DLD1 (cell line): Measurements from ENCODE around the gene OR14K1.
"Not testable (repeated sequence)": the region's sequence is repeated elsewhere in the genome, so short reads cannot be mapped to it uniquely, and the experiment has no call there.

Experiments
- in situ Hi-C: cut with HindIII; loops from 2 replicates; pipeline ENCODE4 v1.10.0; 2017; ENCODE audit warnings: low sequenced_read_pairs

The OR14K1 gene, protein sequence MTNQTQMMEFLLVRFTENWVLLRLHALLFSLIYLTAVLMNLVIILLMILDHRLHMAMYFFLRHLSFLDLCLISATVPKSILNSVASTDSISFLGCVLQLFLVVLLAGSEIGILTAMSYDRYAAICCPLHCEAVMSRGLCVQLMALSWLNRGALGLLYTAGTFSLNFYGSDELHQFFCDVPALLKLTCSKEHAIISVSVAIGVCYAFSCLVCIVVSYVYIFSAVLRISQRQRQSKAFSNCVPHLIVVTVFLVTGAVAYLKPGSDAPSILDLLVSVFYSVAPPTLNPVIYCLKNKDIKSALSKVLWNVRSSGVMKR

DNA sequence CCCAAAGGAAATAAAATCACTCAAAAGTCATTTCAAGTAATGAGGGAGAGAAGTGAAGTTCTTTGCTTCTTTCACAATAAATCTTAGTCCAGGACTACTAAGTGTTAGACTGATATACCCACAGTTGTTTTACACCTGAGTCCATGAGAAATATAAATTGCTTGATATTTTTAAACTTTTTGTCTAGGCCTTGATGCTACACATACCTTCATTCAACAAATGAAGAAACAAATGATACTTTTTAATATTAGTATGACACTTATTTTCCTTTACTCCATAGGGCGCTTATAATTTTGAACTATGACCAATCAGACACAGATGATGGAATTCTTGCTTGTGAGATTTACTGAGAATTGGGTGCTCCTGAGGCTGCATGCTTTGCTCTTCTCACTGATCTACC, at the start of gene OR14K1:
Gene OR14K1, plus strand, starts transcription at position 301 of the 400 bp plus-strand sequence. Its CDS starts 0 bp downstream, at position 301.
- in situ Hi-C loops, result no loop called here

GRCh38 chr1:247701338-247701737, 37.1 kb upstream of the OR14K1 start:
- in situ Hi-C loops, result no loop called here

DNA sequence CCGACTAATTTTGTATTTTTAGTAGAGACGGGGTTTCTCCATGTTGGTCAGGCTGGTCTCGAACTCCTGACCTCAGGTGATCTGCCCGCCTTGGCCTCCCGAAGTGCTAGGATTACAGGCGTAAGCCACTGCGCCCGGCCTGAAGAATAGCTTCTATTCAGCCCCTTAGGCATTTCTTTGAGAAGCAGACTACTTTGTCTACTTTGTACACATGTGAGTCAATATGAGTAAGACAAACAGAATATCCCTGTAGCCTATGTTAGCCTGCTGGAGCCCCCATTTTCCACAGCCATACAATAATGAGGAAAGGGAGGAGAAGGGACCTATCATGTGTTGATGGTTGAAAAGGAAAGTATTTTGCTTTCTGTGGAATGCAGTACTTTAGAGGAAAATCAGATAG, 27.7 kb upstream of the OR14K1 start:
- in situ Hi-C loops, result not testable (repeated sequence)

DNA sequence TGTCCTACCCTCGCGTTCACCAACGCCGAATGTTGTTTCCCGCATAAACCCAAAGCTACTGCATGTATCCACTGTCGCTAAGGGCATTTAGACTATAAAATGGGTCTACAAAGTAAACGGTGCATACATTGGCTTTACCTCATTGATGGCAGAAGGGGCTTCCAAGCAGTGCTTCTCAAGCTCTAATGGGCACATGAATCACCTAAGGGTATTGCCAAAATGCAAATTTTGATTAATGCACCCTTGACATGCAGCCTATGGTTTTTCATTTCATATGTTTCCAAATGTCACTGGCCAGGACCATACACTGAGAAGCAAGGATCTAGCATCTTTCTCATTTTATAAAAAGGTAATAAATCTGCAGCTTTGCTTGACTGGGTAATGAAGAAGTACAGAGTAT, 24.7 kb upstream of the OR14K1 start:
- in situ Hi-C loops, result no loop called here

DNA sequence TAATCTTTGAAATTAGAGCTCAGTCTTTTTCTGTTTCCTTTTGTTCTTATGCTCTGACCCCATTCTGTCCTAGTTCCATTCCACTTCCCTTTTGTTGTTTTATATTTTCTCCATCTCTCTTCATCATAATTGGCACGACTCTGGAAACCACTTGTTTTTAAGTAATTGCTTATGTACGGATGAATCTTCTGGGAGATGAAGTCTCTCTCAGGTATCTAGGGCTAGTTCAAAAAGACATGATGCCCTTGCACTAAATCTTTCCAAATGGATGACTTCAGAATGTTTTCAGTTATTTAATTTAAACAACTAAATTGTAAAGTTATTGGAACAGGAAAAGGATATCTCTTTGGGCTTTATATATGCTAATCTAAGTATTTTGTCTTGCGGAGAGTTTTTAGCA, 21.9 kb upstream of the OR14K1 start, which contains the start of gene OR6F1:
Gene OR6F1, minus strand, starts transcription at position 101 of the 400 bp plus-strand sequence. CDS start 3,891 bp downstream, outside the sequence.
- in situ Hi-C loops, result no loop called here

GRCh38 chr1:247721222-247721621, 17.2 kb upstream of the OR14K1 start:
- in situ Hi-C loops, result no loop called here

DNA sequence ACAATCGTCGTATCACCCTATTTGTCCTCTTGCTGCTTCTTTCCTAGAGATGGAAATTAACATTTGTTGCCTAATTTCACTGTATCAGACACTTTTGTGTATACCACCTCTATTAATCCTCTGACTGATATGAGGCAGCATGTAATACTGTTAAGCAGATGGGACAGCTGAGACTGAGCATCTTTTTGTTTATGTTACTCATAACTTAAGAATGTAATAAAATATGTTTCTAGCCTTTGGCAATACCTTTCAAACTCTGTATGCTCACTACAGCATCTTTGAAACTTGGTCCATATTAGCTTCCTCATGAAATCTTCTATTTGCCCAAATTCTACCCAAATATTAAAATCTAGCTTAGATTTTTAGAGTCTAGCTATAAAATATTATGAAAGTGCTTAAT, 2.3 kb downstream of the OR14K1 start:
- in situ Hi-C loops, result no loop called here

- in situ Hi-C loops, result no loop called here
These were observed 3.3 kb downstream of the OR14K1 start for GRCh38 chr1:247741756-247742155.

DNA sequence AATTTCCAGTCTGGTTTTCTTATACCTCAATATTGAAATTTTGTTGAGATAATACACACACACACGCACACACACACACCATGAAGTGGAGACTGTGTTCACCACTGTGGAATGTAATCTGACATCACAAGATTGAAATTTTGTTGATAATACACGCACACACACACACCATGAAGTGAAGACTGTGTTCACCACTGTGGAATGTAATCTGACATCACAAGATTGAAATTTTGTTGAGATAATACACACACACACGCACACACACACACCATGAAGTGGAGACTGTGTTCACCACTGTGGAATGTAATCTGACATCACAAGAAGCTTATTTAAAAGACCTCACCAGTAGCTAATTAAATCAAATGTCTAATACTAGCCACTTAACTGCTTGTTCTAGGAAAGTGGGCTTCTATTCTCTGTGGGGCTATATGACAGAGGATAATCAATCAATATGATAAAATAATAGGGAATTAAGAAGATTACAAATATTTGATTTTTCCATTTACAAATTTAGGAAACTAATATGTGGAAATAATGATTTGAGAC, 3.9 kb downstream of the OR14K1 start:
- in situ Hi-C loops, result not testable (repeated sequence)

DNA sequence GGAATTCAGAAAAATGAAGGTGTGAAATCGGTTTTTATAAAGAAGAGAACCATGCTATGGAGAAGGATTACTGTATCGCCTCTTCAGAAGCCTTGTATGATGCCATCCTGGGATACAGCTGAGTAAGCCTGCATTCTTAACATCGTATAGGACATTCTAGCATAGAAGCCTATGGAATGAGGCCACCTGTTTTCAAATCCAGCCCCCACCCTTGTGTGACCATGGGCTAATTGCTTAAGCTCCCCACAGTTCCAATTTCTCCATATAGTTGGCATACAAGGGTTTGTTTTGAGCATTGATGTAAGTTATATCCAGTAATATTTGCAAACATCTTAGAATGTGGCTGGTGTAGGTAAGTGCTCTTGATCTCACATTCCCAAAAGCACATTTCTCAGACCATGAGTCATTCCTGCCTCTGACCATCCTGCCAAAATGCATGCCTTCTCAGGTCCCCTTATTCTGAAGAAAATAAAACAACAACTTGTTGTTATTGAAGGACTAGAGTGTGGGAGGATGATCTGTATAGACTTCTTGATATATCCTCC, 8.0 kb downstream of the OR14K1 start:
- in situ Hi-C loops, result no loop called here

GRCh38 chr1:247747616-247748015, 9.2 kb downstream of the OR14K1 start:
- in situ Hi-C loops, result no loop called here

DNA sequence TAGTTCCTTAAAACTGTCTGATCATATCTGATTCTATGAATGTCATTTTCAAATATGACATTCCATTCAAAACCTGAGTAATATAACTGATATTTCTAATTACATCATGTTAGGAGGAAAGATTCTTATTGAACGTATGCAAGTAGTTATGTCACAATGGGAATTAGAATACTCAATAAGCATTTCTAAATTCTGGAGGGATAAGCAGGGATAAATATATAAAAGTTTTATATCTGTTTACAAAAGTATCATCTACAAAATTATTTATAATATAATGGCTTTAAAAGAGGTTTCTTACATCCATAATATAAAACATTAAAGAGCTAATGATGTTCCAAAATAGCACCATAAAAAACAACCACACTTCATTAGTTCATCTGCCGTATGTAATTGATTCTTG, 9.6 kb downstream of the OR14K1 start, which contains the start of gene OR14A2:
Gene OR14A2, minus strand, starts transcription at position 101 of the 400 bp plus-strand sequence.
- in situ Hi-C loops, result no loop called here

- in situ Hi-C loops, result no loop called here
These were observed 11.5 kb downstream of the OR14K1 start for GRCh38 chr1:247749870-247750269.

GRCh38 chr1:247754311-247754710, 15.9 kb downstream of the OR14K1 start:
- in situ Hi-C loops, result not testable (repeated sequence)

- in situ Hi-C loops, result no loop called here
These were observed 22.0 kb downstream of the OR14K1 start, which contains the start of gene OR1C1 for GRCh38 chr1:247760456-247760855. TSS of gene OR1C1 (minus strand) at chr1:247760556. CDS start at chr1:247758406, 2,150 bp downstream.

GRCh38 chr1:247769603-247770002, 31.2 kb downstream of the OR14K1 start:
- in situ Hi-C loops, result no loop called here
